Superior temporal gyrus (tissue), 1 donor: ENCODE measurements around the gene ADH1B.
"Not testable (repeated sequence)": the region's sequence is repeated elsewhere in the genome, so short reads cannot be mapped to it uniquely, and the experiment has no call there.

ENCODE experiments used
- DNase-seq: peaks from one replicate; pipeline ENCODE4 v3.0.0-alpha.2; 2016; ENCODE audit errors: extremely low spot score

The ADH1B gene

DNA sequence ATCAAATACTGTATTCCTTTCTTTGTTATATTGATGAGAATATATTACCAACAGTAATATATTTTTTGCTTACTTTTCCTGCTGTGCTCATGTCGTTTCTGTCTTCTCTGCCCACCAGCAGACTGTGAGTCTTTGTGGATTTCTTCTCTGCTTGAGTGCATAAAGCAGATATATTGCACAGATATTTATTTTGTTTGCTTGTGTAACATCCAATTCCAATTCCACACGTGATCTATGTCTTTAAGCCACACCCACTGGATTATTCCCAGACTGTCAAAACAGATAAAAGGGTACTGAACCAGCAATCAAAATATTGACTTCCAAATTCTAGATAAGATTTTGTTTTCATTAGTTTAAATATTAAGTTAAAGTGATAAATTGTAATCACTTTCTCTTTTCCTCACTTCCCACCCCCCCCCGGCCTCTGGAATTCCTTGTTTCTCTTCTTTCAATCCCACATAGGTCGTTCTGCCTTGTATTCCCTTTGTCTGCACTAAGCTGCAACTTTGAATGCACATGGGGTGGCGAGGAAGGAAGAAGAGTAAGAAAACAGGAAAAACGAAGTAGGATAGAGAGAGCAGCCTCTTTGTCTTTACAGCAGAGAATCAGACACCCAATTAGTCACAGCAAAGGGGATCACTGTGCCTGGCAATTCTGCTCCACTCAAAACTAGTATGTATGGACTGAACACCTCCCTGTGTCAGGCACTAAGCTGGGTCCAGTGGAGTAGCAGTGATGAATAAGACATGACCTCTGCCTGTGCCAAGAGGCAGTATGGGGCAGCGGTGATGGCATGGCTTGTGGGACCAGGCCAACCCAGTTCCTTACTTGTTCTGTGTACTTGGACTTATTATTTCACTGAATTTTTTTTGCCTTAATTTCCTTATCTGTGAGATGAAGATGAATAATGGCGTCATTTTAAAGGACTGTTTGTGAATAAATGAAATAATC lies at the start of gene ADH1B:
Gene ADH1B, minus strand, starts transcription at position 161 of the 951 bp plus-strand sequence. Its CDS starts 70 bp downstream, at position 91.
- DNase-seq: no peak

GRCh38 chr4:99367817-99368216 lies 46.6 kb upstream of the ADH1B start:
- DNase-seq: not testable (repeated sequence)

- DNase-seq: no peak
Observed at GRCh38 chr4:99366491-99366890, 45.3 kb upstream of the ADH1B start.

- DNase-seq: no peak
Observed at GRCh38 chr4:99362768-99363167, 41.6 kb upstream of the ADH1B start.

- DNase-seq: no peak
Observed at GRCh38 chr4:99361899-99362275, 40.7 kb upstream of the ADH1B start.

DNA sequence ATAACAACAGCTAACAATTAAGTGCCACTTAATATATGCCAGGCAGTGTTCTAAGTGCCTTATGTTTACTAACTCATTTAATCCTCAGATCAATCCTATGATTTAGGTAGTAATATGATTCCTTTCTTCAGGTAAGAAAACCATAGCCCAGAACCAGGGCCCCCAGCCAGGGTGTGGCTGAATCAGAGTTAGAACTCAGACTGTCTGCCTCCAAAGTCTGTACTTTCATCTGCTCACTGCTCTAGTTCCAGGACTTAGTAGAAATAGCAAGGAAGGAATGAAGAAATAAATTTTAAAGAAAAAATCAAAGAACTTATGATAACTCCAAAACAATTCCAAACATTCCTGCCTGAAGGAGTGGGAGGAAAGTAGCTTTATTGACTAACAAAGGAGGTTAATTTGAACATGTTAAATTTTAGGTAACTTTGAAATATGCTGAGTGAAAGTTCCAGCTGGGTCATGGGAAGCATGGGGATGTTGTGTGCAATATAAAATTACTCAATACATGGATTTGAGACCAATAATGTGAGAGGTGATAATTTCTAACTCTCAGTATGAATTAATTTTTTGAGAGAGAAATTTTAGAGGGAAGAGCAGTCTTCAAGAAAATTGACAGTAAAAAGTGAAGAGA lies 40.2 kb upstream of the ADH1B start:
- DNase-seq: no peak

DNA sequence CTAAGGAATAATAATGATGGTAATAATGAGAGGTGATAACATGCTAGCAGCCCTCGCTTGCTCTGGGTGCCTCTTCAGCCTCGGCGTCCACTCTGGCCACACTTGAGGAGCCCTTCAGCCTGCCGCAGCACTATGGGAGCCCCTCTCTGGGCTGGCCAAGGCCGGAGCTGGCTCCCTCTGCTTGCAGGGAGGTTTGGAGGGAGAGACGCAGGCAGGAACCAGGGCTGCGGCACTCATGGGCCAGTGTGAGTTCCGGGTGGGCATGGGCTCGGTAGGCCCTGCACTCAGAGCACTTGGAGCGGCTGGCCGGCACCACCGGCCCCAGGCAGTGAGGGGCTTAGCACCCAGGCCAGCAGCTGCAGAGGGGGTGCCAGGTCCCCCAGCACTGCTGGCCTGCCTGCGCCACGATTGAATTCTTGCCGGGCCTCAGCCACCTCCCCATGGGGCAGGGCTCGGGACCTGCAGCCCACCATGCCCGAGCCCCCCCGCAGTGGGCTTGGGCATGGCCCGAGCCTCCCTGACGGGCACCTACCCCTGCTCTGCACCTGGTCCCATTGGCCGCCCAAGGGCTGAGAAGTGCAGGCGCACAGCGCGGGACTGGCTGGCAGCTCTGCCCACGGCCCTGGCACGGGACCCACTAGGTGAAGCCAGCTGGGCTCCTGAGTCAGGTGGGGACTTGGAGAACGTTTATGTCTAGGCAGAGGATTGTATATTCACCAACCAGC lies 38.4 kb upstream of the ADH1B start:
- DNase-seq: no peak

DNA sequence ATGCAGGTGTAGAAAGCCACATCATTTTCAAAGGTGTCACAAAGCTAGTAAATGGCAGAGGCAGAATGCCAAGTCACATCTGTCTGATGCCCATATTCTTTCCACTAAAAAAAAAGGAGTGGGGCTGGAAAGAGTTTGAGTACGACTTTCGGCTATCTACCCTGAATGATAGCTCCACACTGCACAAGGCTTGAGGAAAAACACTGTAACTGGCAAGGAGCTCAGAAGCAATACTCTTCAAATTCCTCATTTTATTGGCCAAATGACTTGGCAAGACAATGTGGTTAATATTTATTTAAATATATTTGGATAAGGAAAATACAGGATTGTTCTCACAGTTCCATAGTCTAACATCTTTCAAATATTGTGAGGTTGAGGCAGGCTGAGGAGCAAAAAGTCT lies 36.7 kb upstream of the ADH1B start:
- DNase-seq: no peak

DNA sequence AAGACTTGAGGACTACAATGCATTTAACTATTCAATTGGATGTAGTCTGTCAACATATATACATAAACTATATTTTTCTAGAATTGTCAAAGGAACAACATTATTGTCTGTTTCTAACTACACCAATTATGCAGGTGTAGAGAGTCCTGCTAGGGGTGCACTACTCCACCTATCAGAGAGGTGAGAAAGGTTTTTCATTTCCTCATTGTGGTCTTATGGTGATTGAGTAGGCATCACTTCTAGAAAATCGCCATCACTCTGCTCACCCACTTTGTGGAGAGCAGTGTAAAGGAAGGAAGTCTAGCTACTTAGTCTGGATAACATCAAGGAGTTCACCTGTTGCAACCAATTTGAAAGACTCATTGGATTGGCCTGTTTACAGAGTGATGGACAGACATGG lies 35.8 kb upstream of the ADH1B start:
- no peak for DNase-seq

- DNase-seq: not testable (repeated sequence)
Observed at GRCh38 chr4:99356149-99356548, 34.9 kb upstream of the ADH1B start.

- DNase-seq: no peak
Observed at GRCh38 chr4:99352602-99353537, 31.7 kb upstream of the ADH1B start, which contains the start of gene ADH1C. ADH1C (minus strand) TSS chr4:99352746; CDS start chr4:99352675, 71 bp downstream.

- DNase-seq: no peak
Observed at GRCh38 chr4:99351487-99351886, 30.3 kb upstream of the ADH1B start.

- no peak for DNase-seq
Observed at GRCh38 chr4:99349338-99349737, 28.1 kb upstream of the ADH1B start.

GRCh38 chr4:99342624-99343023 lies 21.4 kb upstream of the ADH1B start:
- not testable (repeated sequence) for DNase-seq

DNA sequence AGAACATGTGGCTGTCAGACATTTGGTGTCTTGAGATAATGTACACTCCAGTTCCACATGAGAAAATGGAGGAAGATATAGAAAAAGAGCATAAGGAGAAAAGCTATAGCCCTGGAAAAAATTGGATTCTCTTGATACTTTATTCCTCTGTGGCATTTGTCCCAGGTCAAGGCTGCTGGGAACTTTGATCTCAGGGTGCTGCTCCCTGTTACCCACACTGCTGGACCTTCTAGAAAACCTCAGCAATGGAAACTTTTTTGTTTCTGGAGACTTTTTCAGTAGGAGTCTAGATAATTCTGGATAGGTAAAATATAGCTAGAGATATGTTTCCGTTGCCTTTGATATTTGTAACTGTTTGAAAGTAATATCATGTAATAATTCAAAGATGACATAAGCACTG lies 20.2 kb upstream of the ADH1B start:
- no peak for DNase-seq

DNA sequence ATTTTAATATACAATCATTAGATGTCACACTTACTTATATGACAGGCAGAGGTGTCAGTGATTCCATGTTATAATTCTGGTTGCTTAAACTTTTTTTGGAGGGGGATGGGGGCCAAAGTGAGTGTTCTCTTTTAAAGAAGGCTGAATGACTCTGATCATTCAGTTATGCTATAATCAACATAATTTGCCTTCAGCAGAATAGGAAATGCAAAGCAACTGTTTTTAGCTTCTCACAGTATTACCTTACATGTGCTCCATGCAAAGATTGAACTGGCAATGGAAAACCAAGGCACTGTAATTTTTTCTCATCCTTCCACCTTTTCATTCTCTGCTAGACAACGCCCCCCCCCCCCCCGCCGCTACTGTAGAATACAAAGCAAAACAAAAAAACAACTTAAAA lies 18.0 kb upstream of the ADH1B start:
- no peak for DNase-seq

GRCh38 chr4:99336553-99336952 lies 15.4 kb upstream of the ADH1B start:
- DNase-seq: no peak

GRCh38 chr4:99334880-99335279 lies 13.7 kb upstream of the ADH1B start:
- no peak for DNase-seq

DNA sequence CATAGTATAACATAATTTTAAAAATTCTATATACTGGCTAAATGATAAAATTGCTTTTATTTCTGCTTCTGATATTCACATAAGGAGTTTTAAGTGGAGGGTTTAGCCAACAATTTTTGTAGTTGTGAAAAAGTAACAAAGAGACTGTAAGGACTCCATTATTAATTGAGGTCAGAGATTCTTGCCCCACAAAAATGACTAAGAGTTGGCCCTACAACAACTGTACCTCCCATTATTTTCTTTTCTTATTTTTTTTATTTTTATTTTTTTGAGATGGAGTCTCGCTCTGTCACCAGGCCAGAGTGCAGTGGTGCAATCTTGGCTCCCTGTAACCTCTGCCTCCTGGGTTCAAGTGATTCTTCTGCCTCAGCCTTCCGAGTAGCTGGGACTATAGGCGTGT lies 9.4 kb upstream of the ADH1B start:
- no peak for DNase-seq

DNA sequence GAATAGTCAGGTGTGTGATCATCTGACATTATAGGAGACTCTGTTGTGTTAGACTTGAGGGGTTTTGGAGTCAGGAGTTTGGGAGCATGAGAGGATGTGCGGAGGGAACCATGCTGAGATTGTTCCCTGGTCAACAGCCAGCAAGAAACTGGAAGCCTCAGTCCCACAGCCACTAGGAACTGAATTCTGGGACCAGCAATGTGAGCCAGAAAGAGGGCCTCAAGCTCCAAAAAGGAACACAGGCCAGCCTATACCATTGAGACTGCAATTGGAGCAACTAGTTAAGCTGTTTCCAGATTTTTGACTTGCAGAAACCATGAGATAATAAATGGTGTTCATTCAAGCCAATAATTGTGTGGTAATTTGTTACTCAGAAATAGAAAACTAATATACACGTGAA lies 8.7 kb upstream of the ADH1B start:
- DNase-seq: no peak

GRCh38 chr4:99324979-99325378 lies 3.8 kb upstream of the ADH1B start:
- peak; percentile 37 for DNase-seq
